Calu3 (cell line): ENCODE data around the gene RAB11B. TPM values are rescaled to one million over a fixed set of nuclear protein-coding genes. Genes with fewer than 3 reads are reported as not detected.

Source experiments
- BruUV-seq: library from RNA; stranded (reverse); fragments of 400-500 nt; replicated peaks from 2 replicates; lab custom pipeline; 2021; lab: Mats Ljungman, UMichigan
- CTCF ChIA-PET: fragments of 300-600 bp; sonication (Branson Sonifier 250); formaldehyde crosslinking; loops from one replicate; lab custom pipeline; 2022; ENCODE audit warnings: antibody characterized with exemption; lab: Charles Lee
- DNase-seq: peaks from one replicate; pipeline ENCODE4 v3.0.0; 2022
- H3K27ac Mint-ChIP-seq: one replicate; pipeline ENCODE4 v1.8.0; 2022; ENCODE audit warnings: mixed read lengths; ENCODE audit not compliant: unreplicated experiment
- H3K27me3 Mint-ChIP-seq: one replicate; pipeline ENCODE4 v1.8.0; 2022; ENCODE audit warnings: mixed read lengths; ENCODE audit not compliant: unreplicated experiment
- H3K36me3 Mint-ChIP-seq: one replicate; pipeline ENCODE4 v1.8.0; 2022; ENCODE audit warnings: mild to moderate bottlenecking, moderate library complexity, mixed read lengths; ENCODE audit not compliant: insufficient read depth, unreplicated experiment
- H3K4me1 Mint-ChIP-seq: one replicate; pipeline ENCODE4 v1.8.0; 2022; ENCODE audit warnings: mild to moderate bottlenecking, low read depth, mixed read lengths; ENCODE audit not compliant: unreplicated experiment
- H3K4me3 Mint-ChIP-seq: one replicate; pipeline ENCODE4 v1.8.0; 2022; ENCODE audit warnings: mild to moderate bottlenecking, low read depth, moderate library complexity, mixed read lengths; ENCODE audit not compliant: unreplicated experiment
- H3K9me3 Mint-ChIP-seq: one replicate; pipeline ENCODE4 v1.8.0; 2022; ENCODE audit warnings: low read depth, mixed read lengths; ENCODE audit not compliant: unreplicated experiment
- intact Hi-C: fragments of 100-400 bp; cut with micrococcal nuclease; formaldehyde crosslinking; loops from one replicate; pipeline ENCODE4 v1.10.0; 2022; ENCODE audit not compliant: unreplicated experiment
- total RNA-seq: library from RNA; stranded (reverse); gene quantifications from 2 replicates; pipeline ENCODE4 v1.2.3, GENCODE V29; 2022
- TF ChIP-seq, protein P1 (sequence below): fragments of 200-600 bp; IDR thresholded peaks from one replicate; pipeline ENCODE4 v1.8.0; 2022; ENCODE audit warnings: antibody characterized with exemption; ENCODE audit not compliant: unreplicated experiment

RAB11B gene
- total RNA-seq, 1 experiment from 2014 or later = 57.5 TPM

- peaks cover 6% of the 10 kb centered on the region for H3K36me3 Mint-ChIP-seq
- TF ChIP-seq, protein P1, sequence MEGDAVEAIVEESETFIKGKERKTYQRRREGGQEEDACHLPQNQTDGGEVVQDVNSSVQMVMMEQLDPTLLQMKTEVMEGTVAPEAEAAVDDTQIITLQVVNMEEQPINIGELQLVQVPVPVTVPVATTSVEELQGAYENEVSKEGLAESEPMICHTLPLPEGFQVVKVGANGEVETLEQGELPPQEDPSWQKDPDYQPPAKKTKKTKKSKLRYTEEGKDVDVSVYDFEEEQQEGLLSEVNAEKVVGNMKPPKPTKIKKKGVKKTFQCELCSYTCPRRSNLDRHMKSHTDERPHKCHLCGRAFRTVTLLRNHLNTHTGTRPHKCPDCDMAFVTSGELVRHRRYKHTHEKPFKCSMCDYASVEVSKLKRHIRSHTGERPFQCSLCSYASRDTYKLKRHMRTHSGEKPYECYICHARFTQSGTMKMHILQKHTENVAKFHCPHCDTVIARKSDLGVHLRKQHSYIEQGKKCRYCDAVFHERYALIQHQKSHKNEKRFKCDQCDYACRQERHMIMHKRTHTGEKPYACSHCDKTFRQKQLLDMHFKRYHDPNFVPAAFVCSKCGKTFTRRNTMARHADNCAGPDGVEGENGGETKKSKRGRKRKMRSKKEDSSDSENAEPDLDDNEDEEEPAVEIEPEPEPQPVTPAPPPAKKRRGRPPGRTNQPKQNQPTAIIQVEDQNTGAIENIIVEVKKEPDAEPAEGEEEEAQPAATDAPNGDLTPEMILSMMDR = no peak
- H3K4me1 Mint-ChIP-seq = no peaks in the 10 kb centered on the region
- no peak overlapping the region for H3K27ac Mint-ChIP-seq
- CTCF ChIA-PET = no interaction called here
- BruUV-seq = no TSS peak
- no peak overlapping the region for H3K4me3 Mint-ChIP-seq
- H3K9me3 Mint-ChIP-seq = peaks cover 2% of the 10 kb centered on the region
- peaks cover 6% of the 10 kb centered on the region for H3K27me3 Mint-ChIP-seq
- intact Hi-C loops = no loop called here
- DNase-seq = no peak
These were observed 33.1 kb upstream of the RAB11B start for GRCh38 chr19:8357007-8357521.

- no peak for DNase-seq
- Mint-ChIP-seq H3K27ac (no peak overlapping the region), H3K4me1 (peaks cover 10% of the 10 kb centered on the region), H3K27me3 (no peaks in the 10 kb centered on the region), H3K9me3 (peaks cover 2% of the 10 kb centered on the region), H3K36me3 (peaks cover 10% of the 10 kb centered on the region), H3K4me3 (no peak overlapping the region)
- CTCF ChIA-PET = interaction anchor here (1.0 kb wide), 1 partner anchor 54 kb away, joined by 3 read pairs; the partner anchor contains the start of gene MARCHF2
- intact Hi-C loops = no loop called here
- TF ChIP-seq, protein P1 = no peak
- no TSS peak for BruUV-seq
These were observed 31.2 kb upstream of the RAB11B start for GRCh38 chr19:8358948-8359347.

GRCh38 chr19:8360196-8360595 is 30.0 kb upstream of the RAB11B start:
- no peak for DNase-seq
- CTCF ChIA-PET = interaction anchor here (0.6 to 0.7 kb wide), 3 partner anchors 84 to 256 kb away, joined by 3 to 4 read pairs (median 3); no protein-coding TSS in a partner anchor
- H3K27ac Mint-ChIP-seq = no peak overlapping the region
- H3K4me1 Mint-ChIP-seq = peaks cover 10% of the 10 kb centered on the region
- BruUV-seq = no TSS peak
- peaks cover 2% of the 10 kb centered on the region for H3K9me3 Mint-ChIP-seq
- peaks cover 16% of the 10 kb centered on the region for H3K36me3 Mint-ChIP-seq
- intact Hi-C loops = no loop called here
- H3K27me3 Mint-ChIP-seq = no peaks in the 10 kb centered on the region
- TF ChIP-seq, protein P1 = no peak
- no peak overlapping the region for H3K4me3 Mint-ChIP-seq

- TF ChIP-seq, protein P1 = no peak
These were observed 28.0 kb upstream of the RAB11B start for GRCh38 chr19:8361921-8362793.

More at GRCh38 chr19:8361921-8362793, 28.0 kb upstream of the RAB11B start:
- H3K4me3 Mint-ChIP-seq = no peak overlapping the region
- CTCF ChIA-PET = interaction anchor here (0.5 to 1.2 kb wide), 5 partner anchors 28 to 161 kb away, joined by 3 to 5 read pairs (median 4); partner anchors contain the start of genes MARCHF2 and RAB11B
- H3K4me1 Mint-ChIP-seq = peaks cover 15% of the 10 kb centered on the region
- BruUV-seq = no TSS peak
- no peaks in the 10 kb centered on the region for H3K27me3 Mint-ChIP-seq
- H3K27ac Mint-ChIP-seq = peak overlapping the region; percentile 66
- intact Hi-C loops = no loop called here
- no peaks in the 10 kb centered on the region for H3K9me3 Mint-ChIP-seq
- peak; percentile 90 for DNase-seq
- H3K36me3 Mint-ChIP-seq = peaks cover 19% of the 10 kb centered on the region
